SH-SY5Y (cell line): ENCODE measurements around the gene SNTG2.

Source experiments
- GATA2 ChIP-seq: IDR thresholded peaks from 2 replicates; pipeline ENCODE4 v1.6.1; 2011; ENCODE audit warnings: mild to moderate bottlenecking, low read depth, low read length
- GATA3 ChIP-seq: IDR thresholded peaks from 2 replicates; pipeline ENCODE4 v1.6.1; 2011; ENCODE audit warnings: low read depth, mild to moderate bottlenecking, low read length, moderate library complexity

DNA sequence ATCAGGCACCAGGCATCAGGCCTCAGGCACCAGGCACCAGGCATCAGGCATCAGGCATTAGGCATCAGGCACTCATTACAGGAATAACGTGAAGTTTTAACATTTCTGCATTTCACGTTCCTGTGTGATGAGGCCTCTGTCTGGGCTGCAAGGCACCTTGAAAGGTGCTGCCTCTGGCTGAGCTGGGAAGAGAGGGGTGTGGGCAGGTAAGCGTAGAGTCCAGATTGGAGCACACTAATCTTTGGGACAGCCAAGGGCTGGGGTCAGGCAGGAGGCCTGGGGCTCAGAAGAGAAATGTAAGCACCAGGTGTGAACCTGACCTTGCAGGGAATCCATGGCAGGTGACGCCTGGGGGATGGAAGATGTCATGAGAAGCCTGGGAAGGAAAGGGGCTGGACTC, 25.3 kb upstream of the SNTG2 start:
- TF ChIP-seq GATA3: no peak
- TF ChIP-seq GATA2: no peak
